Testis (tissue), 2 donors: ENCODE measurements around the gene CCNY.

Experiments used
- CTCF ChIP-seq, 3 experiments: fragments of 450-650 bp in 2 of 3; fragments of 200-600 bp in 1 of 3; sonication (generic) in 1 of 3; IDR thresholded peaks; one replicate each; pipeline ENCODE4 v1.5.1; 2016 to 2019; ENCODE audit warnings: antibody characterized with exemption in 3 of 3, mild to moderate bottlenecking in 2 of 3, moderate library complexity in 1 of 3
- POLR2A ChIP-seq: fragments of 450-650 bp; IDR thresholded peaks from one replicate; pipeline ENCODE4 v1.6.1; 2017; ENCODE audit warnings: antibody characterized with exemption, mild to moderate bottlenecking, moderate library complexity

GRCh38 chr10:35353805-35354204 is 17.5 kb downstream of the CCNY start:
- TF ChIP-seq CTCF (IDR thresholded peaks at IDR 0.05) (no peak), POLR2A (no peak)
